GM23248 (cell line): ENCODE data around the gene ZNF579.

ENCODE experiments used
- EZH2 ChIP-seq: fragments of 200-600 bp; sonication (generic); IDR thresholded peaks from 2 replicates; pipeline ENCODE4 v1.6.1; 2018; ENCODE audit warnings: antibody characterized with exemption, mild to moderate bottlenecking; ENCODE audit not compliant: insufficient read depth, poor library complexity, severe bottlenecking
- EZH2phosphoT487 ChIP-seq: fragments of 200-600 bp; sonication (generic); IDR thresholded peaks from 2 replicates; pipeline ENCODE4 v1.6.1; 2018; ENCODE audit warnings: antibody characterized with exemption, moderate library complexity, mild to moderate bottlenecking, low read depth; ENCODE audit not compliant: insufficient read depth

DNA sequence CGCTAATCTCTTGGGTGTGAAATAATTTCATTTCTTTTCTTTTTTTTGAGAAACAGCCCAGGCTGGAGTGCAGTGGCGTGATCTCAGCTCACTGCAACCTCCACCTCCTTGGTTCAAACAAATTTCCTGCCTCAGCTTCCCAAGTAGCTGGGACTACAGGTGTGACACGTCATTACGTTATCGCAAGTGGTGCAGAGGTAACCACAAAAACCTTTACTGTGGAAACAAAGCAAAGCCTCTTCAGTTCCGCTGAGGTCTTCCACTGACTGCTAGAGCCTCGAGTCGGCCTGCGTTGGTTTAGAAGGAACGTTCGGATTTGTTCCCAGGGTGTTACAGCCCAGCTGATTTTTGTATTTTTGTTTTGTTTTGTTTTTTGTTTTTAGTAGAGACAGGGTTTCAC is 45.7 kb upstream of the ZNF579 start:
- TF ChIP-seq EZH2, result no peak
- no peak for TF ChIP-seq EZH2phosphoT487
